ENCODE data around the gene RPL38.

RPL38 gene

GRCh38 chr17:74228306-74228978, 25.0 kb downstream of the RPL38 start:
- no peak for DNase-seq

DNA sequence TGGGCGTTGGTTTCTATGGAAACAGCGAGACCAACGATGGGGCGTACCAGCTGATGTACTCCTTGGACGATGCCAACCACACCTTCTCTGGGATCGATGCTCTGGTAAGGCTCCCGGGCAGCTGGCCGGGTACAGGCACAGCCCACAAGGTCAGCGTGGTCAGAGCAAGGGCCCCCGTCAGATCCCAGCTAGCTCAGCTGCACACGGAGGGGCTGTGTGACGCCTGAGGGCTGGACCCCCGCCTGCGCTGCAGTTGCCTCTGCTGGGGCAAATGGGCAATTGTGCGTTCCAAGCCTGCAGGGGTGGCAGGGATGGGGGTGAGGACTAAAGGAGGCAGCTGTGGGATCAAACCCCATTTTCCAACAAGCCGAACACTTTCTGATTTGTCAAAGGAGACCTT, 27.4 kb downstream of the RPL38 start:
- no peak for DNase-seq

DNA sequence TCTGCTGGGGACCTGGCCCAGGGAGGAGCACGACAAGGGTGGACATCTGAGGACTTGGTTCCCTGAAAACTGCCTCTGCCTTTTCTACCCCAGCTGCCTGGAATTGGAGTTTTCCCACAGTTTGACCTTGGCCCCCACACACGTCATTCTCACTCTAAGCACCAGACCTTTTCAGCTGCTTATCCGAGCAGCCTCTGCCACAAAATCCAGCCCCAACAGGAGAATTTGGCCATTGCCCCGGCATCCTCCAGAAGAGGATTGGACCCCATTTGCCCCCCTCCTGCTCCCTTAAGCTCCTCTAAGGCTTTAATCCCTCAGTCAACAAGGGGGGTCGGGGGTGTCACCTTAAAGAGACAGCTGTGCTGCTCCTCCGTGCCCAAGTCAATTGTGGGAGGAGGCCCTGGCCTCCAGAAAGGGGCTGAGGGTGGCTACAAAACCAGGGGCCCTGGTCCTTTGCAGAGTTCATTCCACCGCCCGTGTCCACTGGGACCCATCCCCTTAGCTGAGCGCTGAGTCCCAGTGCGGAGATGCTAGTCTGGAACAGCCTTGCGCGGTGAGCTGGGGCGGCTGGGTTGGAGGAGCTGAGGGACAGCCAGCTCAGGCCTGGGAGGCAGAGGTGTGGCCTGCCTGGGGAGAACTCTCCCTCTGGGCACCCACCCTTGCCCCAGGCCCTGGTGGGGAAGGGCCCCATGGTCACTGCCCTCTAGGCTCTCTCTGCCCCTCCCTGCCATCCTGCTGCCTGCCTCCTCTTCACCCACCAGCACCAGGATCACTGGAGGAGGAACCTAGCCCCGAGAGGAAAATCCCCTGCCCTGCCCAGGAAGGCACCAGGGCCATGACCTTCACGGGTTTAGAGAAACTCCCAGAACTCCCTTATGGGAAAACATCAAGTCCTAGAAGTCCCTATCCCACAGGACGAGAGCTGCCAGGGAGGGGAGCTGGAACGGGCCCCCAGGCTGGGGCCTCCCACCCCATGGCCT, 28.7 kb downstream of the RPL38 start:
- no peak for DNase-seq

DNA sequence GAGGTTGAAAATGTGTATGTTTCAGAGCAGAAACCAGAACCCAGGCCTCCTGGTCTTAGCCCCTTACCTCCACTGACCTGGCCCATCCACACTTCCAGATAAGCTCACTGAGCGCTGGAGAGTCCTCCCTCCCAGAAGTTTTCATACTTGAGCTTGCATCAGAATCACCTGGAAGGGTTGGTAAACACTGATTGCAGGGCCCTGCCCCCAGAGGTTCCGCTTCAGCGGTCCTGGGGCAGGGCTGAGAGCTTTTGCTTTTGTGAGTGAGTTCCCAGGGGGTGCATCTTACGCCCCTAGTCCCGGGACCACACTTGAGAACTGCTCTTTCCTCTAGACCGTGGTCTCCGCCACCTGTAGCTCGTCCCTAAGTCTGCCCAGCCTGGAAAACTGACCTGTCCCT, 30.5 kb downstream of the RPL38 start:
- no peak for DNase-seq

- DNase-seq: no peak
These were observed 31.0 kb downstream of the RPL38 start for GRCh38 chr17:74234486-74234885.

DNA sequence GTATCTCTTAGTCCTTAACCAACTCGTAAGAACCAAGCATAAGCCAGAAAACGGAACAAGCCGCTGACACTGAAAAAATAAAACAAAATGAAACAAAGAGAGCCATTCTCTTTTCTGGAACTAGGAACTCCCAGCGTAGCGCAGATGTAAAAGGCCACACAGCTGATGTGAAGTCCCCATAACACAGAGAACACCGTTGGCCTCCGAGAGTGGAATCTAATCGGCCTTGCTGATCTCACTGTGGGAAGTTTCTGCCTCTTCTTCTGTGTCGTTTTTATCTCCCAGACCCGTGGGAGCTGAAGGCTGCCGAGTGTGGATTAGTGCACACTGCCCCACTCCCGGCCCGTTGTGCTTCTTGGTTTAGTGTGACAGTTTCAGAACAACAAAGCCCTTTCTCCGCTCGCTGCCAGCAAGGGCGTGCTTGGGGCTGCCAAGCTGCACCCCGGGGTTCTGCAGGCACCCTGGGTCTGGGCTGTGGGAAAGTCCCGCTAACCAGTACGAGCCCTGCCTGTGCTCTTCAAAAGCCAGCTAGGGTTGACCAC, 31.6 kb downstream of the RPL38 start:
- DNase-seq: no peak

GRCh38 chr17:74235911-74236371, 32.5 kb downstream of the RPL38 start:
- no peak for DNase-seq

- DNase-seq: no peak
These were observed 33.8 kb downstream of the RPL38 start for GRCh38 chr17:74237321-74237720.

- DNase-seq: no peak
These were observed 35.7 kb downstream of the RPL38 start for GRCh38 chr17:74239172-74239571.

- no peak for DNase-seq
These were observed 37.2 kb downstream of the RPL38 start for GRCh38 chr17:74240618-74241205.

GRCh38 chr17:74241431-74241830, 38.0 kb downstream of the RPL38 start:
- no peak for DNase-seq

GRCh38 chr17:74241847-74242246, 38.4 kb downstream of the RPL38 start:
- no peak for DNase-seq

GRCh38 chr17:74243013-74243755, 39.7 kb downstream of the RPL38 start:
- DNase-seq: no peak

DNA sequence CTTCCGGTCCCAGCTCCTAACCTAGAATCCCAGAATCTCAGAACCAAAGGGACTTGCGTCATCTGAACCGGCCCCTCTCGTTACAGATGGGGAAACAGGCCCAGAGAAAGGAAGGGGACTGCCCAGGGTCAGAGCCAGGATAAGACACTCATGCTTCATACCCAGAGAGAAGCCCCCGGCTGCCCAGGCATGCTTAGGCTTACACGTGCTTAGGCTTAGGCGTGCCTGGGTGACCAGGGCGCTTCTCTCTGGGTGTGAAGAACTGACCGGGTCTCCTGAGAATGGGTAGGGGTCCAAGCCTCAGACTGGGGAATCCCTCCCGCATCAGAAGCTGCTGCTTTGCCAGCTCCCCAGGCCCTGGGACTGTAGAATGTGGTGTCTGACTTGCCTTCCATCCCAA, 40.6 kb downstream of the RPL38 start:
- DNase-seq: no peak

GRCh38 chr17:74244548-74244947, 41.1 kb downstream of the RPL38 start:
- no peak for DNase-seq

- no peak for DNase-seq
These were observed 41.8 kb downstream of the RPL38 start for GRCh38 chr17:74245145-74245831.

DNA sequence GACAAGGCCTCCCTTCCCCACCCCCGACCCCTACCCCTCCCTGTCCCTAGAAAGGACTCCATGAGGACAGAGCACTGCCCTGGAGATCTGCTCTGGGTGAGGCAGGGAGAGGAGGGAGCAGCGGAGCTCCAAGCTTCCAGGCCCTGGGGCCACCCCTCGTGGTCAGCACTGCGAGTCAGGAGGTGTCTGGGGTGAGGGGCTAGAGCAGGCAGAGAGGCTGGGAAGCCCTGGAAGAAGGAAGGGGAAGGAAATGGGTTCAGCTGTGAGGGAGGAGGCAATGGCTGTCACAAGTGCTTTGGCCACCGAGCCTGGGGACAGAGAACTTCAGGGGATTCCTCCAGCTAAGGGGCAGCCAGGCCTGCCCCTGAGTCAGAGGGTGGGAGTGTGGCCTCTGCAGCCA, 42.4 kb downstream of the RPL38 start:
- no peak for DNase-seq

DNA sequence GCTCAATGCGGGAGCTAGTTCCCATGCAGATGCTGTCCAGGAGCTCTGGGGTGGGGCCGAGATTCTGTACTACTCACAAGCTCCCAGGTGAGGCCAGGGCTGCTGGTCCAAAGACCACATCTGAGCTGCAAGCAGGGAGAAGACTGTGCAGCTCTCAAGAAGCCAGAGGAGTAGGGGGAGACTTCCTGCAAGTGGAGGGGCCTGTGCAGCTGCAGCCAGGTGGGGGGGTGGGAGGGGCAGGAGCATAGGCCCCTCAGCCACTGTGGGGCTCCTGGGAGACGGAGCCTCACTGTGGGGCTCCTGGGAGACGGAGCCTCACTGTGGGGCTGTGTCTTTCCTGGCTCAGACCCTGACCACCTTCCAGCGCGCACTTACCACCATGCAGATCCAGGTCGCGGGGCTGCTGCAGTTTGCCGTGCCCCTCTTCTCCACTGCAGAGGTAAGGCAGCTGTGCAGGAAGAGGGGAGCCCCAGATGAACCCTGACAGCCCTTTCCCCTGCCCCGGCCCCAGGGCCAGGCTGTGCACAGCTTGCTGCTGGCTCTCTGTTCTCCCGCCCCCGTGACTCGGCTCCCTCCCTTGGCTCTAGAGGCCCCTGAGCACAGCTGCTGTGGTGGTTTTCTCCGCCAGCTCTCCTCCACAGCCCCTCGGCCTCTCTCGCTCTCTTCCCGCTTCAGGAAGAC, 46.3 kb downstream of the RPL38 start:
- no peak for DNase-seq

GRCh38 chr17:74250324-74250995, 47.0 kb downstream of the RPL38 start:
- DNase-seq: no peak

DNA sequence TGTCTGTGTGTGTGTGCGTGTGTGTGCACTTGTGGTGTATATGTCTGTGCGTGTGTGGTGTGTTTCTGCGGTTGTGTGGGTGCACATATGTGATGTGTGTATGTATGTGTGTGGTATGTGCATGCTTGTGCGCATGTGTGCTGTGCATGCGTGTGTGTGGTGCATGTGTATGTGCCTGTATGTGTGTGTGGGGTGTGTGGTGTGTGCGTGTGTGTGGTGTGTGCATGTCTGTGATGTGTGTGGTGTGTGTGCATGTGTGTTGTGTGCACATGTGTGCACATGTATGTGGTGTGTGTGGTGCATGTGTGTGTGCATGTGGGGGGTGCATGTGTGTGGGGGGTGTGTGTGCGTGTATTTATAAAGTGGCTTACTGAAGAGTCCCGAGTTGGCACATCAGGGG, 47.6 kb downstream of the RPL38 start:
- no peak for DNase-seq

GRCh38 chr17:74251569-74251968, 48.1 kb downstream of the RPL38 start:
- DNase-seq: no peak

All from NCI-H187 (cell line).